ENCODE measurements around the gene RWDD1.

DNA sequence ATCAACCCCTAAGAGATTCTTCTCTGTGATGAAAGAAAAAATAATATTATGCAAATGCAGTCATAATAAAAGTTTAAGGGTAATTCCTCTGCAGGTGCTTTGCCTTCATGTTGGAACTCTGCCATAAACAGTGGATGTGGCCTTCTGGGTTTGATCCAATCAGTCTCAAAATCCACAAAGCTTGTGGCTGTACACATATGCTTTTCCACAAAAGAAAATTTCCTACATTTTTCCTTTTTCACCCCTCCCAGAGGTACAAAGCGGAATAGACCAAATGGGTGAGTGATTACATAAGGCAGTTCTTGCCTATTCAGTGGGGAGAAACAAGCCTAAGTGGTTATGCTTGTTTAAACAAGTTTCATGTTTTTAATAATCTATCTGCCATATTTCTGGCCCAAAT is 43.2 kb upstream of the RWDD1 start:
- TF ChIP-seq, protein P1, sequence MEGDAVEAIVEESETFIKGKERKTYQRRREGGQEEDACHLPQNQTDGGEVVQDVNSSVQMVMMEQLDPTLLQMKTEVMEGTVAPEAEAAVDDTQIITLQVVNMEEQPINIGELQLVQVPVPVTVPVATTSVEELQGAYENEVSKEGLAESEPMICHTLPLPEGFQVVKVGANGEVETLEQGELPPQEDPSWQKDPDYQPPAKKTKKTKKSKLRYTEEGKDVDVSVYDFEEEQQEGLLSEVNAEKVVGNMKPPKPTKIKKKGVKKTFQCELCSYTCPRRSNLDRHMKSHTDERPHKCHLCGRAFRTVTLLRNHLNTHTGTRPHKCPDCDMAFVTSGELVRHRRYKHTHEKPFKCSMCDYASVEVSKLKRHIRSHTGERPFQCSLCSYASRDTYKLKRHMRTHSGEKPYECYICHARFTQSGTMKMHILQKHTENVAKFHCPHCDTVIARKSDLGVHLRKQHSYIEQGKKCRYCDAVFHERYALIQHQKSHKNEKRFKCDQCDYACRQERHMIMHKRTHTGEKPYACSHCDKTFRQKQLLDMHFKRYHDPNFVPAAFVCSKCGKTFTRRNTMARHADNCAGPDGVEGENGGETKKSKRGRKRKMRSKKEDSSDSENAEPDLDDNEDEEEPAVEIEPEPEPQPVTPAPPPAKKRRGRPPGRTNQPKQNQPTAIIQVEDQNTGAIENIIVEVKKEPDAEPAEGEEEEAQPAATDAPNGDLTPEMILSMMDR (conservative IDR thresholded peaks at IDR 0.05; ENCODE audit: low read length): no peak
- no peak for TF ChIP-seq EZH2phosphoT487 (IDR thresholded peaks at IDR 0.05; ENCODE audit: borderline replicate concordance, low read depth, low read length)

Data from OCI-LY7 (cell line).